ENCODE data around the gene CAPN5. TPM values are rescaled to one million over a fixed set of nuclear protein-coding genes. Genes with fewer than 3 reads are reported as not detected.

Gene CAPN5
- total RNA-seq, 1 experiment from 2014 or later: 22.3 TPM

- intact Hi-C loops (cut with micrococcal nuclease; ENCODE audit: unreplicated experiment): no loop called here
- CTCF ChIA-PET: interaction anchor here (0.6 kb wide), 1 partner anchor 16 kb away, joined by 3 read pairs; no protein-coding TSS in a partner anchor
- Mint-ChIP-seq H3K4me1 (ENCODE audit: low read depth, unreplicated experiment) (no peaks in the 10 kb centered on the region), H3K36me3 (ENCODE audit: insufficient read depth, unreplicated experiment) (peaks cover 19% of the 10 kb centered on the region), H3K4me3 (ENCODE audit: low read depth, unreplicated experiment) (no peak overlapping the region), H3K27ac (ENCODE audit: unreplicated experiment) (no peak overlapping the region), H3K27me3 (ENCODE audit: unreplicated experiment) (no peaks in the 10 kb centered on the region), H3K9me3 (ENCODE audit: low read depth, unreplicated experiment) (no peaks in the 10 kb centered on the region)
- DNase-seq: no peak
- TF ChIP-seq, protein P1, sequence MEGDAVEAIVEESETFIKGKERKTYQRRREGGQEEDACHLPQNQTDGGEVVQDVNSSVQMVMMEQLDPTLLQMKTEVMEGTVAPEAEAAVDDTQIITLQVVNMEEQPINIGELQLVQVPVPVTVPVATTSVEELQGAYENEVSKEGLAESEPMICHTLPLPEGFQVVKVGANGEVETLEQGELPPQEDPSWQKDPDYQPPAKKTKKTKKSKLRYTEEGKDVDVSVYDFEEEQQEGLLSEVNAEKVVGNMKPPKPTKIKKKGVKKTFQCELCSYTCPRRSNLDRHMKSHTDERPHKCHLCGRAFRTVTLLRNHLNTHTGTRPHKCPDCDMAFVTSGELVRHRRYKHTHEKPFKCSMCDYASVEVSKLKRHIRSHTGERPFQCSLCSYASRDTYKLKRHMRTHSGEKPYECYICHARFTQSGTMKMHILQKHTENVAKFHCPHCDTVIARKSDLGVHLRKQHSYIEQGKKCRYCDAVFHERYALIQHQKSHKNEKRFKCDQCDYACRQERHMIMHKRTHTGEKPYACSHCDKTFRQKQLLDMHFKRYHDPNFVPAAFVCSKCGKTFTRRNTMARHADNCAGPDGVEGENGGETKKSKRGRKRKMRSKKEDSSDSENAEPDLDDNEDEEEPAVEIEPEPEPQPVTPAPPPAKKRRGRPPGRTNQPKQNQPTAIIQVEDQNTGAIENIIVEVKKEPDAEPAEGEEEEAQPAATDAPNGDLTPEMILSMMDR (IDR thresholded peaks at IDR 0.05; ENCODE audit: unreplicated experiment): no peak
- BruUV-seq (replicated peaks): no TSS peak
Measured at GRCh38 chr11:77121876-77122575, 55.3 kb downstream of the CAPN5 start.

DNA sequence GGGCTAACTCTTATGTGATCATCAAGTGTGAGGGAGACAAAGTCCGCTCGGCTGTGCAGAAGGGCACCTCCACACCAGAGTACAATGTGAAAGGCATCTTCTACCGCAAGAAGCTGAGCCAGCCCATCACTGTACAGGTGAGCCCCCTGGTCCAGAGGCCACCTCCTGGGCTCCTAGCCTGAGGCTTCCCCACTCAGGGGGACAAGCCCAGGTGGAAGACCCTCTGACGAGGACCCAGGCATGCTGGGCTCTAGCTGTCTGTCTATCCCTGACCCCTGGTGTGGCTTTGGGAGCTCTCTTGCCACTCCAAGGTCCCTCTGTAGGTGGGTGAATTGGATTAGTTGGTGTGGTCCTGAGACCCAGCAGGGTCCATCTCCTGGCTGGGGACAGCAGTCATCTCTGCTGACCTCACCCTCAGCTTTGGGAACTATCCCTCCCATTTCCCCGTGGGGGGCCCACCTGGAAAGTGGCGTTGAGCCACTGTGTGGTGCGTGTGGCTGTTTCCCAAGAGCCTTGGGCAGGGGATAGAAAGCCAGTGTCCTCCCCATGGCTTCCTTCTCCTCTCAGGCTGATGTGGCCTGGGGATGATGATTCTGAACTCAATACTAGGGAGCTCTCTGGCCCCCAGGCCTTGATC lies 55.9 kb downstream of the CAPN5 start:
- peaks cover 26% of the 10 kb centered on the region for H3K36me3 Mint-ChIP-seq (ENCODE audit: insufficient read depth, unreplicated experiment)
- H3K9me3 Mint-ChIP-seq (ENCODE audit: low read depth, unreplicated experiment): no peaks in the 10 kb centered on the region
- DNase-seq: no peak
- BruUV-seq (replicated peaks): no TSS peak
- peaks cover under 1% of the 10 kb centered on the region for H3K4me1 Mint-ChIP-seq (ENCODE audit: low read depth, unreplicated experiment)
- TF ChIP-seq, protein P1 (IDR thresholded peaks at IDR 0.05; ENCODE audit: unreplicated experiment): no peak
- no peak overlapping the region for H3K27ac Mint-ChIP-seq (ENCODE audit: unreplicated experiment)
- no peak overlapping the region for H3K4me3 Mint-ChIP-seq (ENCODE audit: low read depth, unreplicated experiment)
- CTCF ChIA-PET: interaction anchor here (0.5 kb wide), 1 partner anchor 99 kb away, joined by 3 read pairs; no protein-coding TSS in a partner anchor
- intact Hi-C loops (cut with micrococcal nuclease; ENCODE audit: unreplicated experiment): no loop called here
- H3K27me3 Mint-ChIP-seq (ENCODE audit: unreplicated experiment): no peaks in the 10 kb centered on the region

GRCh38 chr11:77123591-77123990 lies 56.8 kb downstream of the CAPN5 start:
- CTCF ChIA-PET: no interaction called here

DNA sequence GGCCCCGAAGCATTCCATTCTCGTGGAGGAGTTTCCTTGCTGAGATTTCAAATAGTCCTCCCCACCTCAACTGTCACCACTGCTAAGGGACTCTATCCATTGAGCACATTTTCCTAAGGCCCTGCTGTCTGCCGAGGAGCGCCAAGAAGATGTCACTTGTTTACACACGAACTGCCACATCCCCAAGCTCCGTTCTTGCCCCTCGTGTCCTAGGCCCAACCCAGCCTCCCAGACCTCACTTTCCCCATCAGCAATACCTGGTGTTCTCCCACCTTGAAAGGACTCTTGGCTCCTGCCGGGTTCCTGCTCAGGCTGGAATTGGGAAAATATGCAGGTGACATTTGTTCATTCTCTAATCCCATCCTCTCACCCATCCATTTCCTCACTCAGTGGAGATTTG lies 57.3 kb downstream of the CAPN5 start:
- BruUV-seq (replicated peaks): no TSS peak
- Mint-ChIP-seq H3K27me3 (ENCODE audit: unreplicated experiment) (no peaks in the 10 kb centered on the region), H3K4me3 (ENCODE audit: low read depth, unreplicated experiment) (no peak overlapping the region), H3K36me3 (ENCODE audit: insufficient read depth, unreplicated experiment) (peaks cover 26% of the 10 kb centered on the region), H3K9me3 (ENCODE audit: low read depth, unreplicated experiment) (no peaks in the 10 kb centered on the region), H3K27ac (ENCODE audit: unreplicated experiment) (no peak overlapping the region), H3K4me1 (ENCODE audit: low read depth, unreplicated experiment) (peaks cover 8% of the 10 kb centered on the region)
- CTCF ChIA-PET: no interaction called here
- no peak for DNase-seq
- TF ChIP-seq, protein P1 (IDR thresholded peaks at IDR 0.05; ENCODE audit: unreplicated experiment): no peak
- intact Hi-C loops (cut with micrococcal nuclease; ENCODE audit: unreplicated experiment): no loop called here

More at GRCh38 chr11:77123591-77123990, 56.8 kb downstream of the CAPN5 start:
- H3K27ac Mint-ChIP-seq (ENCODE audit: unreplicated experiment): no peak overlapping the region
- H3K27me3 Mint-ChIP-seq (ENCODE audit: unreplicated experiment): no peaks in the 10 kb centered on the region
- no peak overlapping the region for H3K4me3 Mint-ChIP-seq (ENCODE audit: low read depth, unreplicated experiment)
- intact Hi-C loops (cut with micrococcal nuclease; ENCODE audit: unreplicated experiment): no loop called here
- no TSS peak for BruUV-seq (replicated peaks)
- DNase-seq: no peak
- no peaks in the 10 kb centered on the region for H3K9me3 Mint-ChIP-seq (ENCODE audit: low read depth, unreplicated experiment)
- TF ChIP-seq, protein P1 (IDR thresholded peaks at IDR 0.05; ENCODE audit: unreplicated experiment): no peak
- peaks cover 8% of the 10 kb centered on the region for H3K4me1 Mint-ChIP-seq (ENCODE audit: low read depth, unreplicated experiment)
- H3K36me3 Mint-ChIP-seq (ENCODE audit: insufficient read depth, unreplicated experiment): peaks cover 26% of the 10 kb centered on the region

Measured in Calu3 (cell line).